Central memory CD8-positive, alpha-beta T cell (primary cell): ENCODE data around the gene CEP85.

Experiments
- ATAC-seq: fragments of 150-1000 bp; cut with Tn5 transposase; replicated peaks from 2 replicates; pipeline ENCODE4 v1.10.0; 2022; ENCODE audit warnings: mild to moderate bottlenecking, moderate FRiP score, moderate number of reproducible peaks; ENCODE audit not compliant: poor library complexity, severe bottlenecking; ENCODE audit errors: extremely low read depth
- DNase-seq, 2 donors: peaks; one replicate each; pipeline ENCODE4 v3.0.0; 2021; ENCODE audit warnings: low spot score in 2 of 2
- H3K27ac Mint-ChIP-seq: one replicate; pipeline ENCODE4 v1.8.0; 2022; ENCODE audit warnings: low read depth, mild to moderate bottlenecking, moderate library complexity, mixed read lengths
- H3K27me3 Mint-ChIP-seq: one replicate; pipeline ENCODE4 v1.8.0; 2022; ENCODE audit warnings: mixed read lengths
- H3K36me3 Mint-ChIP-seq: one replicate; pipeline ENCODE4 v1.8.0; 2022; ENCODE audit warnings: mild to moderate bottlenecking, moderate library complexity, mixed read lengths; ENCODE audit not compliant: insufficient read depth
- H3K4me1 Mint-ChIP-seq: one replicate; pipeline ENCODE4 v1.8.0; 2022; ENCODE audit warnings: mixed read lengths
- H3K4me3 Mint-ChIP-seq: one replicate; pipeline ENCODE4 v1.8.0; 2022; ENCODE audit warnings: mild to moderate bottlenecking, moderate library complexity, mixed read lengths
- H3K9me3 Mint-ChIP-seq: one replicate; pipeline ENCODE4 v1.8.0; 2022; ENCODE audit warnings: mixed read lengths

Gene CEP85, protein sequence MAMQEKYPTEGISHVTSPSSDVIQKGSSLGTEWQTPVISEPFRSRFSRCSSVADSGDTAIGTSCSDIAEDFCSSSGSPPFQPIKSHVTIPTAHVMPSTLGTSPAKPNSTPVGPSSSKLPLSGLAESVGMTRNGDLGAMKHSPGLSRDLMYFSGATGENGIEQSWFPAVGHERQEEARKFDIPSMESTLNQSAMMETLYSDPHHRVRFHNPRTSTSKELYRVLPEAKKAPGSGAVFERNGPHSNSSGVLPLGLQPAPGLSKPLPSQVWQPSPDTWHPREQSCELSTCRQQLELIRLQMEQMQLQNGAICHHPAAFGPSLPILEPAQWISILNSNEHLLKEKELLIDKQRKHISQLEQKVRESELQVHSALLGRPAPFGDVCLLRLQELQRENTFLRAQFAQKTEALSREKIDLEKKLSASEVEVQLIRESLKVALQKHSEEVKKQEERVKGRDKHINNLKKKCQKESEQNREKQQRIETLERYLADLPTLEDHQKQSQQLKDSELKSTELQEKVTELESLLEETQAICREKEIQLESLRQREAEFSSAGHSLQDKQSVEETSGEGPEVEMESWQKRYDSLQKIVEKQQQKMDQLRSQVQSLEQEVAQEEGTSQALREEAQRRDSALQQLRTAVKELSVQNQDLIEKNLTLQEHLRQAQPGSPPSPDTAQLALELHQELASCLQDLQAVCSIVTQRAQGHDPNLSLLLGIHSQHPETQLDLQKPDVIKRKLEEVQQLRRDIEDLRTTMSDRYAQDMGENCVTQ

DNA sequence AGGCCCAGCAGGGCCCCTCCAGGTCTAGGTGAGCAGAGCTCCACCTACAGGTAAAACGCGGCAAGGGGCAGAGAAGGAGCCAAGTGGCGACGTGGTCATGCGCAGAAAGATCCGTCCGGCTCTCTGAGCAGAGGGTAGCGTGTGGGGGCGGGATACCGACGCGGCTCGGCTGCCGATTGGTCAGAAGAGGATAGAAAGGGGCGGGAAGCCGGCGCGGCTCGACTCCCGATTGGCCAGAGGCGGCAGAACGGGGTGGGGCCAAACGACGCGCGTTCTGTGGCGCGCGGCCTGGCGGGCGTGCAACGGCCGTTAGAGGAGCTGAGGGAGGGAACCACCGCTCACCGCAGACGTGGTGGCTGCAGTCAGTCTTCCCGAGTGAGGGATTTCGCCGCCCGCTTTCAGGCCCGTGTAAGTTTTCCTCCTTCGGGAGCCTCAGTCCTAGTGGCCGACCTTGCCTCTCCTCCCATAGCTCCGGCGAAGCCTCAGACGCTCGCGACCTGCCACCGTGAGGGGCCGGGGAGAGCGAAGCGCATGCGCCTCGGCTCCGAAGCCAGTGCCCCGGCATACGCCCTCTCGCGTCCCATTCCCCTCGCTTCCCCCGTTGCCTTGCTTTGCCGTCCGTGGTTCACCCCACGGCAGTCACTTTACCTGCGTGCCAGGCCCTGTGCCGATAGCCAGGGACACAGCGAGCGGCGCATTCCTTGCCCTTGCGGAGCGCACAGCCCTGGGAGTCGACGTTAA lies at the start of gene CEP85:
TSS of gene CEP85 (plus strand) at position 298 of the 741 bp plus-strand sequence. CDS start 5,584 bp downstream, outside the sequence.
- ATAC-seq: peak; percentile 93
- Mint-ChIP-seq H3K4me3 (peak within 1 kb of the TSS; percentile 94), H3K9me3 (no peaks in the 10 kb centered on the region), H3K36me3 (peaks cover 9% of the 10 kb centered on the region), H3K4me1 (peaks cover 36% of the 10 kb centered on the region), H3K27me3 (no peaks in the 10 kb centered on the region), H3K27ac (peak within 1 kb of the TSS; percentile 88)
- DNase-seq: peak; percentile 97 to 98

DNA sequence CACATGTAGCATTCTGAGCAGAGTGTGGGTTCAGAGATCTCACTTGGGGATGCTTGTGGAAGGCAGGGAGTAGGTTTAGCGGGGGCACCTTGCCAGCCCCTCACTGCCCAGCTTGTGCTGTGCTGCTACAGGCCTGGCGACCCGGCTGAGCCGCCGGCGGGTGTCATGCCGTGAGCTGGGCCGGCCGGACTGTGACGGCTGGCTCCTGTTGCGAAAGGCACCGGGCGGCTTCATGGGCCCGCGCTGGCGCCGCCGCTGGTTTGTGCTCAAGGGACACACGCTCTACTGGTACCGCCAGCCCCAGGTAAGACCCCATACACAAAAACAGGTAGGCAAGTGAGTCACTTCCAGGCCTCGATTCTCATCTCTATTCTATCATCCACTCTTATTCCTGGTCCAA lies 49.1 kb upstream of the CEP85 start:
- DNase-seq (no peak), ATAC-seq (no peak)
- no peaks in the 10 kb centered on the region for H3K9me3 Mint-ChIP-seq
- H3K27me3 Mint-ChIP-seq: no peaks in the 10 kb centered on the region
- no peaks in the 10 kb centered on the region for H3K4me1 Mint-ChIP-seq
- no peaks in the 10 kb centered on the region for H3K36me3 Mint-ChIP-seq
- H3K27ac Mint-ChIP-seq: no peak overlapping the region
- no peak overlapping the region for H3K4me3 Mint-ChIP-seq

- no peaks in the 10 kb centered on the region for H3K27me3 Mint-ChIP-seq
- DNase-seq (no peak), ATAC-seq (no peak)
- no peak overlapping the region for H3K4me3 Mint-ChIP-seq
- no peak overlapping the region for H3K27ac Mint-ChIP-seq
- H3K4me1 Mint-ChIP-seq: peaks cover 9% of the 10 kb centered on the region
- no peaks in the 10 kb centered on the region for H3K36me3 Mint-ChIP-seq
- H3K9me3 Mint-ChIP-seq: no peaks in the 10 kb centered on the region
These were observed 46.1 kb upstream of the CEP85 start for GRCh38 chr1:26187882-26188281.

GRCh38 chr1:26188477-26188876 lies 45.5 kb upstream of the CEP85 start:
- no peak for DNase-seq

GRCh38 chr1:26189331-26189730 lies 44.7 kb upstream of the CEP85 start:
- Mint-ChIP-seq H3K4me1 (peaks cover 9% of the 10 kb centered on the region), H3K4me3 (no peak overlapping the region), H3K27me3 (no peaks in the 10 kb centered on the region), H3K36me3 (no peaks in the 10 kb centered on the region), H3K9me3 (no peaks in the 10 kb centered on the region), H3K27ac (no peak overlapping the region)
- no peak for DNase-seq
- ATAC-seq: no peak

More at GRCh38 chr1:26188477-26188876, 45.5 kb upstream of the CEP85 start:
- H3K27me3 Mint-ChIP-seq: no peaks in the 10 kb centered on the region
- ATAC-seq: no peak
- H3K36me3 Mint-ChIP-seq: no peaks in the 10 kb centered on the region
- H3K9me3 Mint-ChIP-seq: no peaks in the 10 kb centered on the region
- peaks cover 9% of the 10 kb centered on the region for H3K4me1 Mint-ChIP-seq
- no peak overlapping the region for H3K4me3 Mint-ChIP-seq
- no peak overlapping the region for H3K27ac Mint-ChIP-seq

DNA sequence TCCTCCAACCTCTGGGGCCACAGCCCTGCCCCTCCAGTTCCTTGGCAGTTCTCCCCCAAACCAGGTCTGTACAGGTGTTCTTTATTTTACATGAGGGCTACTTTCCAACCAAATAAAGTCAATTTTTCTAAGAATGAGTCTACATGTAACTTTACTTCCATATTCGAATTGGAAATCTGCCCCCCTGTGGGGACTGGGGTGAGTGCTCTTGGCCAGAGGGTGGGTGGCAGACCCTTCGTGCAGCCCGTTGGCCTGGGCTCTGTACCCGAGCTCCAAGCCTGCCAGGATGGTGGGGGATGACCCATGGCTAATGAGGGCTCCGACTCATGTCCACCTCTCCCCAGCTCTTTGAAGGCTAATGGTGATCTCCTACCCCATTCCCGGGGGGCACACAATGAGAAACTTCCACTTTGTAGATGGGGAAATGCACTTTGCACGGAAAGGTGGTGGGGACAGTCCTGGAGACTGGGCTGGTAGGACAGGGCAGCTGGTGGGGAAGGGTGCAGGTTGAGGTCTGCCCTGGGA lies 44.2 kb upstream of the CEP85 start:
- no peak overlapping the region for H3K27ac Mint-ChIP-seq
- no peak overlapping the region for H3K4me3 Mint-ChIP-seq
- peaks cover 9% of the 10 kb centered on the region for H3K4me1 Mint-ChIP-seq
- DNase-seq (no peak), ATAC-seq (no peak)
- H3K9me3 Mint-ChIP-seq: no peaks in the 10 kb centered on the region
- no peaks in the 10 kb centered on the region for H3K27me3 Mint-ChIP-seq
- H3K36me3 Mint-ChIP-seq: no peaks in the 10 kb centered on the region

DNA sequence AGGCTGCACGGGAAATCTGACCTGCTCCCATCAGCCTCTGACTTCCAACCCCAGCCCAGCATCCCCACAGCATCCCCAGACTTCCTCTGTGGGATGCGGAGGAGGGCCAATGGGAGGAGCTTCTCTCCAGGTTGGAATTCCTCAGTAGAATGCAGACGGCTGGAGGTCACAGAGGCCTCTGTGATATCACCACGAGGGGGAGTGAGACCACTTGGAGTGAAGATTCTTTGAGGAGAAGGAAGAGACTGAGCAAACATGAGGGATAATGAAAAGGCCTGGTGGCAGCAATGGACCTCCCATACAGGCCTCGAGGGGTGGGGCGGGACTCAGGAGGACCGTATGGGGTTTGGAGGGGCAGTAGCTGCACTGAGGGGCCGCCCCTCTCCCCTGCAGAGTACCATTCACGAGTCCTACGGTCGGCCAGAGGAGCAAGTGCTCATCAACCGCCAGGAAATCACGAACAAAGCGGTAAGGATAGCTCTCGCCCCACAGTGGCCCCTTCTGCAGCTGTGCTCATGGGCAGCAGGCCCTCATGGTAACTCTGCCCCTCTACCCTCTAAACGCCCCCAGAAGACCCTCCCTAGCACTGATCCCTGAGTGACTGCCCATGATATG lies 43.5 kb upstream of the CEP85 start, which contains the start of gene CATSPER4:
TSS of gene CATSPER4 (plus strand) at position 230 of the 615 bp plus-strand sequence. CDS start at position 256, 26 bp downstream.
- Mint-ChIP-seq H3K36me3 (no peaks in the 10 kb centered on the region), H3K9me3 (no peaks in the 10 kb centered on the region), H3K4me1 (peaks cover 9% of the 10 kb centered on the region), H3K27ac (no peak within 1 kb of the TSS), H3K4me3 (no peak within 1 kb of the TSS), H3K27me3 (no peaks in the 10 kb centered on the region)
- DNase-seq (no peak), ATAC-seq (no peak)

GRCh38 chr1:26191739-26192138 lies 42.3 kb upstream of the CEP85 start:
- no peaks in the 10 kb centered on the region for H3K27me3 Mint-ChIP-seq
- ATAC-seq: no peak
- H3K27ac Mint-ChIP-seq: no peak overlapping the region
- H3K4me3 Mint-ChIP-seq: peak overlapping the region; percentile 3
- no peak for DNase-seq
- no peaks in the 10 kb centered on the region for H3K36me3 Mint-ChIP-seq
- no peaks in the 10 kb centered on the region for H3K9me3 Mint-ChIP-seq
- H3K4me1 Mint-ChIP-seq: peaks cover 9% of the 10 kb centered on the region

DNA sequence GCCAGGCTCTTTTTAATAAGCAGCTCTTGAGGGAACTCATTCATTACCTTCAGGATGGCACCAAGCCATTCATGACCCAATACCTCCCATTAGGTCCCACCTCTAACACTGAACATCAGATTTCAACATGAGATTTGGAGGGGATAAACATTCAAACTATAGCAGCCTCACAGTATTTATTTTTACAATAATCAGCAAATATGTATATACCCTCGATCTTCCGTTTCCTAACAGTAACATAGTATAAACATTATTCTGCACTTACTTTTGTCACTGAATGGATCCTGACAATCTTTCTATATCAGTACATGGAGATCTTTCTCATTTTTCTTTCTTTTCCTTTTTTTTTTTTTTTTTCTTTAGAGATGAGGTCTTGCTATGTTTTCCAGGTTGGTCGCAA lies 38.2 kb upstream of the CEP85 start:
- Mint-ChIP-seq H3K4me1 (peaks cover 14% of the 10 kb centered on the region), H3K9me3 (no peaks in the 10 kb centered on the region), H3K27me3 (peaks cover 17% of the 10 kb centered on the region), H3K27ac (no peak overlapping the region), H3K36me3 (no peaks in the 10 kb centered on the region), H3K4me3 (no peak overlapping the region)
- ATAC-seq (no peak), DNase-seq (no peak)

DNA sequence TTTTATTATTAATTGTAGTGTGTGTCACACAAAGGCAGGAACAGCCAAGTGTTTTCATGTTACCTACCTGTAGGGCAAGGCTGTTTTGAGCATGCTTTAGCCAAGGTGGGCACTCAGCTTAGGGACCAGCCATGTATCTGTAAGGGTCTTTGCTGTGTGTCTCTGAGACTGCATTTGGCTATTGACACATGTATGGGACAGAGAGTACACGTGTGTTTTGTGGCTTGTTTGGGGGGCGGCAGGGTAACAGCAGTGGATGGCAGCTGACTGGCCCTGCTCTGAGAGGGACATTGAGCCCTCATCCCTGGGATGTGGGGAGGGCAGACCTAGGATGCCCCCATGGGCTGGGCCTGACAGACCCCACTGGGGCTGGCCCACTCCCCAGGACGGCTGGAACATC lies 36.7 kb upstream of the CEP85 start:
- Mint-ChIP-seq H3K27ac (no peak overlapping the region), H3K9me3 (no peaks in the 10 kb centered on the region), H3K4me3 (no peak overlapping the region), H3K36me3 (no peaks in the 10 kb centered on the region), H3K4me1 (peaks cover 14% of the 10 kb centered on the region), H3K27me3 (peaks cover 17% of the 10 kb centered on the region)
- no peak for ATAC-seq
- no peak for DNase-seq

DNA sequence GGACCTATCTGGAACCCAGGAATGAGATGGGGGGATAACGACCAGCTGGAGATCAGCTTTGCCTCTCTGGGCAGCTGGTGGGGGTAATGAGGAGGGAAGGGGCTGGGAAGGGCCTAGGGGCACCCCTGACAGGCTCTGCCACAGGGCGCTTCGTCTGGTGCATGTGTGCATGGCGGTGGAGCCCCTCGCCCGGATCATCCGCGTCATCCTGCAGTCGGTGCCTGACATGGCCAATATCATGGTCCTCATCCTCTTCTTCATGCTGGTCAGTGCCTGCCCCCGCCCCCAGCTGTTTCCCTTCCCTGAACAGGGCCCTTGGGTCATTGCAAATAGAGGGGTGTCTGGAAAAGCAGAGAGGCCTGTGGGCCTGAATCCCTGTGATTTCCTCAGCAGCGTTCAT lies 36.2 kb upstream of the CEP85 start:
- Mint-ChIP-seq H3K27me3 (peaks cover 17% of the 10 kb centered on the region), H3K9me3 (no peaks in the 10 kb centered on the region), H3K36me3 (no peaks in the 10 kb centered on the region), H3K4me3 (no peak overlapping the region), H3K27ac (no peak overlapping the region), H3K4me1 (peaks cover 18% of the 10 kb centered on the region)
- DNase-seq (no peak), ATAC-seq (no peak)

DNA sequence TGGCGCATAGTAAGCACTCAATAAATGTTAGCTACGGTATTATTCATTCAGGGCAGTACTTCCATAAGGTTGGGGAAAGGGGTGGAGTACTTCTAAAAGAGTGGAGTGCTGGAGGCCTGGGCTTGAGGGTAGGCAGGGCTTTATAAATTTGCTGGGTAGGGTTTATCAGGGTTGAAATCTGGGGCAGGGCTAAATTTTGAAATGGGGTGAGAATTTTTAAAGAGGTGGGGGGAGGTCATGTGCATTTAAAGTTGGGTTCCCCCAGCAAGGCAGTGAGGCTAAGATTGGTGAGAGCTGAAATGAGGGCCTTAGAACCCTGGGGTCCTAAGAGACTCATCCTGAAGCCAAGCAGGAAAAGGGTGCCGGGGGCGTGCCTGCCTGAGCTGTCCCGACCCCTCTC lies 33.6 kb upstream of the CEP85 start:
- Mint-ChIP-seq H3K27me3 (peaks cover 17% of the 10 kb centered on the region), H3K27ac (no peak overlapping the region), H3K36me3 (no peaks in the 10 kb centered on the region), H3K4me1 (peaks cover 18% of the 10 kb centered on the region), H3K9me3 (no peaks in the 10 kb centered on the region), H3K4me3 (no peak overlapping the region)
- DNase-seq (no peak), ATAC-seq (no peak)
